GM12892 (cell line): ENCODE data around the gene EVX2.

Experiments
- POLR2A ChIP-seq: IDR thresholded peaks from 2 replicates; pipeline ENCODE4 v1.6.1; 2011; ENCODE audit warnings: low read depth, low read length, control low read depth
- POLR2AphosphoS5 ChIP-seq: IDR thresholded peaks from 2 replicates; pipeline ENCODE4 v1.6.1; 2011; ENCODE audit warnings: low read depth, low read length, control low read depth
- TAF1 ChIP-seq: IDR thresholded peaks from 2 replicates; pipeline ENCODE4 v1.6.1; 2011; ENCODE audit warnings: low read depth, mild to moderate bottlenecking, control low read depth, low read length, borderline replicate concordance

GRCh38 chr2:176096243-176096985 lies 12.7 kb upstream of the EVX2 start:
- TF ChIP-seq POLR2A, result no peak
- TF ChIP-seq POLR2AphosphoS5, result no peak
- no peak for TF ChIP-seq TAF1
